Measurements from ENCODE around the gene HSD17B1.

DNA sequence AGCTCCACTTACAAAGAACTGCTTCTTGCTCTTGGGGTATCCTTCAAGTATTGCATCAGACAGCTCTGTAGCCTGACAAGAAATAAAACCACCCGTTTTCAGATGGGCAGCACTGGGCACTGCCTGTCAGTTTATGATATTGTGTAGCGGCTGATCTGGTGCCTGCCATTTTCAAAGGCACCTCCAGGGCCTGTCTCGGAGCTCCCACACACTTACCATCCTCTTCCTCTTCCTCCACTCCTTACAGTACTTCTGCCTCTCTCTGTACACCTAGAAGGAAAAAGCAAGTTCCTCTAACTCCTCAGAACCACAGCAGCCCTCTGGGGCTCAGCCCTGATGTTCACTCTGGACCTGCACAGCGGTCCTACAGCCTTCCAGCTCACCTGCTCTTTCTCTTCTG lies 20.4 kb downstream of the HSD17B1 start:
- no peak for TF ChIP-seq CTCF (conservative IDR thresholded peaks at IDR 0.05; ENCODE audit: low read length)
- TF ChIP-seq EZH2phosphoT487 (IDR thresholded peaks at IDR 0.05; ENCODE audit: borderline replicate concordance) = no peak
